Lower leg skin (tissue), 4 donors: ENCODE data around the gene OBSCN. TPM values are rescaled to one million over a fixed set of nuclear protein-coding genes. Genes with fewer than 3 reads are reported as not detected.

Experiments used
- DNase-seq, 2 donors: peaks; one replicate each; pipeline ENCODE4 v3.0.0-alpha.2; 2019; ENCODE audit warnings: low spot score in 2 of 2
- H3K4me3 ChIP-seq: fragments of 200-600 bp; sonication (generic); 2 replicates; pipeline ENCODE4 v1.5.1; 2017; ENCODE audit warnings: mild to moderate bottlenecking, low read depth; ENCODE audit not compliant: poor library complexity, severe bottlenecking
- CTCF ChIP-seq, 3 donors: fragments of 450-650 bp; IDR thresholded peaks; one replicate each; pipeline ENCODE4 v1.5.1; 2016; ENCODE audit warnings: antibody characterized with exemption in 3 of 3, mild to moderate bottlenecking in 3 of 3, moderate library complexity in 2 of 3
- POLR2A ChIP-seq, 2 donors: fragments of 450-650 bp; IDR thresholded peaks; one replicate each; pipeline ENCODE4 v1.6.1; 2016 to 2017; ENCODE audit warnings: antibody characterized with exemption in 2 of 2, mild to moderate bottlenecking in 1 of 2, moderate library complexity in 1 of 2
- WGBS, 2 donors: methylation state at CpG; one replicate each; pipeline ENCODE4 v1.1.5; 2018; 5-methylcytosine and 5-hydroxymethylcytosine counted together
- intact Hi-C: fragments of 100-400 bp; cut with DNase I; formaldehyde crosslinking; loops from one replicate; pipeline ENCODE4 v1.15.0; 2023; ENCODE audit warnings: low total_unique reads
- total RNA-seq, 4 donors: library from RNA; depleted of rRNA; stranded (reverse); fragments of >200 nt; gene quantifications; one replicate each; pipeline ENCODE4 v1.1.0, GENCODE V29; 2016

The OBSCN gene
- total RNA-seq, 4 donors from 2014 or later: 7.4 to 39.2 (median 18.5) TPM

GRCh38 chr1:228318823-228319241, 111.0 kb downstream of the OBSCN start:
- peak in 1 of 2 donors; percentile 83 for DNase-seq
- H3K4me3 ChIP-seq: no peak overlapping the region
- intact Hi-C loops: no loop called here
- no peak for TF ChIP-seq POLR2A (IDR thresholded peaks at IDR 0.05)
- TF ChIP-seq CTCF (IDR thresholded peaks at IDR 0.05): no peak
- 96% methylated on average over 5 to 15 of the region's 15 CpGs for WGBS, 2 donors

GRCh38 chr1:228319352-228320088, 111.7 kb downstream of the OBSCN start:
- no peak for DNase-seq
- WGBS, 2 donors: 93 to 95% methylated on average over 4 of the region's 4 CpGs
- TF ChIP-seq POLR2A (IDR thresholded peaks at IDR 0.05): no peak
- peak in 1 of 3 donors; percentile 11 for TF ChIP-seq CTCF (IDR thresholded peaks at IDR 0.05)
- H3K4me3 ChIP-seq: no peak overlapping the region
- intact Hi-C loops: no loop called here

GRCh38 chr1:228320394-228320793, 112.5 kb downstream of the OBSCN start:
- intact Hi-C loops: no loop called here
- no peak overlapping the region for H3K4me3 ChIP-seq
- TF ChIP-seq POLR2A (IDR thresholded peaks at IDR 0.05) (no peak), CTCF (IDR thresholded peaks at IDR 0.05) (no peak)
- 92 to 97% methylated on average over 3 of the region's 3 CpGs for WGBS, 2 donors
- no peak for DNase-seq

GRCh38 chr1:228321435-228321834, 113.6 kb downstream of the OBSCN start:
- 91 to 100% methylated on average over 4 to 11 of the region's 11 CpGs for WGBS, 2 donors
- H3K4me3 ChIP-seq: no peak overlapping the region
- no peak for TF ChIP-seq CTCF (IDR thresholded peaks at IDR 0.05)
- no peak for TF ChIP-seq POLR2A (IDR thresholded peaks at IDR 0.05)
- intact Hi-C loops: no loop called here
- DNase-seq: peak in 1 of 2 donors; percentile 64

- peak in 1 of 2 donors; percentile 64 for DNase-seq
- WGBS, 2 donors: 93 to 95% methylated on average over 15 of the region's 15 CpGs
- TF ChIP-seq POLR2A (IDR thresholded peaks at IDR 0.05) (no peak), CTCF (IDR thresholded peaks at IDR 0.05) (no peak)
- no peak overlapping the region for H3K4me3 ChIP-seq
- intact Hi-C loops: no loop called here
Measured at GRCh38 chr1:228321895-228322294, 114.1 kb downstream of the OBSCN start.

- peak in 1 of 2 donors; percentile 81 for DNase-seq
- intact Hi-C loops: no loop called here
- no peak for TF ChIP-seq POLR2A (IDR thresholded peaks at IDR 0.05)
- TF ChIP-seq CTCF (IDR thresholded peaks at IDR 0.05): no peak
- H3K4me3 ChIP-seq: no peak overlapping the region
- 96 to 99% methylated on average over 9 of the region's 9 CpGs for WGBS, 2 donors
Measured at GRCh38 chr1:228323401-228323800, 115.6 kb downstream of the OBSCN start.
